ENCODE results near the gene SLMAP. TPM values are rescaled to one million over a fixed set of nuclear protein-coding genes. Genes with fewer than 3 reads are reported as not detected.

Gene SLMAP
- total and polyA plus RNA-seq, 2 of the 4 experiments (the other 2 are of a cell fraction) = 15.5 to 26.5 TPM

DNA sequence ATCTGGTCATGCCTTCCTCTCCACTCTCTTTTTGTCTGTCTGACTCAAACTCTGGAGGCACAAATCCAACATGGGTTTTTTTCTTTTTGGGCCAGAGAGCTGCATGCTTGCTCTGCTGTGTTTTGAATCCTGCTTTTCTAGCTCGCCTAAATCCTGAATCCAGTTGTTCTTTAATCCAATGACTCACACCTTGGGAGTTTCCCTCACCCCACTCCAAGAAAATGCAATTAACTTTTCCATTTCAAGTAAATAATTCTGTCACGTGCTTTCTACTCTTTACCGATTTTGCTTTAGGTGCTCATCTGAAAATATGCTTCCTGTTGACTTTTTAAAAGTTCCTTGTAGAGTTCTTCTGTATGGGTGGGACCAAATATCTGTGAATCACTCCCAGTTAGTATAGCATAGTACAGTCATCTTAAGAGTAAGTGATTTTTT, 47.6 kb downstream of the SLMAP start:
- CTCF ChIA-PET = no interaction called here
- peak; percentile 94 for ATAC-seq (ENCODE audit: low read depth)
- WGBS, 2 experiments (ENCODE audit: extremely low coverage in 2 of 2, insufficient read length in 1 of 2) = 0% methylated on average over 1 of the region's 3 CpGs; no CpG with 5 or more reads in 1 of the 2 experiments

More for the DNA sequence above, 47.6 kb downstream of the SLMAP start:
- no peak overlapping the region for H4K5ac ChIP-seq (ENCODE audit: low read depth, low read length)
- intact Hi-C loops (cut with micrococcal nuclease) = loop anchor here (5.0 kb wide), 1 partner anchor 46 kb away; the partner anchor contains the start of gene SLMAP
- in situ Hi-C loops (cut with MboI; ENCODE audit: low sequenced_read_pairs) = no loop called here
- H2AK9ac ChIP-seq (replicated peaks; ENCODE audit: low read depth, low read length, poor library complexity) = no peak overlapping the region
- H3K9me1 ChIP-seq (ENCODE audit: insufficient read depth, low read length) = peaks cover 11% of the 10 kb centered on the region
- no peak overlapping the region for H3K23ac ChIP-seq (ENCODE audit: low read depth, low read length)
- H3K4me3 ChIP-seq (ENCODE audit: insufficient read depth, low read depth, low read length) = no peak overlapping the region
- H3K4me2 ChIP-seq (ENCODE audit: low read depth, low read length) = peak overlapping the region; percentile 83
- H2BK120ac ChIP-seq (ENCODE audit: low read depth, low read length) = no peak overlapping the region
- no peak overlapping the region for H2AFZ ChIP-seq (replicated peaks; ENCODE audit: low read length, poor library complexity)
- no peaks in the 10 kb centered on the region for H3K9me3 ChIP-seq (ENCODE audit: control insufficient read depth, insufficient read depth, low read length)
- H4K20me1 ChIP-seq (ENCODE audit: insufficient read depth, low read length) = peaks cover 29% of the 10 kb centered on the region; the same call in 1 of the 2 replicates
- no peak overlapping the region for H3K4ac ChIP-seq (ENCODE audit: low read depth, low read length)
- H2AK5ac ChIP-seq (ENCODE audit: low read depth, low read length) = no peak overlapping the region
- no peak overlapping the region for H2BK15ac ChIP-seq (ENCODE audit: low read depth, low read length)
- no peak overlapping the region for H3K27ac ChIP-seq (ENCODE audit: insufficient read depth, low read length)
- no peak overlapping the region for H3K14ac ChIP-seq (replicated peaks; ENCODE audit: low read depth, low read length)
- no peak overlapping the region for H4K8ac ChIP-seq (ENCODE audit: low read depth in 2 of 2, low read length in 2 of 2)
- no peak for TF ChIP-seq POLR2A (IDR thresholded peaks at IDR 0.05; ENCODE audit: low read depth, low read length)
- TF ChIP-seq, protein P1, sequence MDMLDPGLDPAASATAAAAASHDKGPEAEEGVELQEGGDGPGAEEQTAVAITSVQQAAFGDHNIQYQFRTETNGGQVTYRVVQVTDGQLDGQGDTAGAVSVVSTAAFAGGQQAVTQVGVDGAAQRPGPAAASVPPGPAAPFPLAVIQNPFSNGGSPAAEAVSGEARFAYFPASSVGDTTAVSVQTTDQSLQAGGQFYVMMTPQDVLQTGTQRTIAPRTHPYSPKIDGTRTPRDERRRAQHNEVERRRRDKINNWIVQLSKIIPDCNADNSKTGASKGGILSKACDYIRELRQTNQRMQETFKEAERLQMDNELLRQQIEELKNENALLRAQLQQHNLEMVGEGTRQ (IDR thresholded peaks at IDR 0.05; ENCODE audit: low read depth, low read length) = peak; percentile 73
- TF ChIP-seq FOS (IDR thresholded peaks at IDR 0.05; ENCODE audit: low read depth, low read length) = peak; percentile 86
- no peak for TF ChIP-seq RCOR1 (IDR thresholded peaks at IDR 0.05; ENCODE audit: insufficient replicate concordance, low read length)
- TF ChIP-seq MAZ (IDR thresholded peaks at IDR 0.05; ENCODE audit: borderline replicate concordance, low read depth, low read length) = no peak
- peak; percentile 80 for TF ChIP-seq BHLHE40 (IDR thresholded peaks at IDR 0.05; ENCODE audit: low read depth, low read length)
- TF ChIP-seq MXI1 (IDR thresholded peaks at IDR 0.05; ENCODE audit: borderline replicate concordance, low read depth, low read length) = no peak
- TF ChIP-seq, protein P2, sequence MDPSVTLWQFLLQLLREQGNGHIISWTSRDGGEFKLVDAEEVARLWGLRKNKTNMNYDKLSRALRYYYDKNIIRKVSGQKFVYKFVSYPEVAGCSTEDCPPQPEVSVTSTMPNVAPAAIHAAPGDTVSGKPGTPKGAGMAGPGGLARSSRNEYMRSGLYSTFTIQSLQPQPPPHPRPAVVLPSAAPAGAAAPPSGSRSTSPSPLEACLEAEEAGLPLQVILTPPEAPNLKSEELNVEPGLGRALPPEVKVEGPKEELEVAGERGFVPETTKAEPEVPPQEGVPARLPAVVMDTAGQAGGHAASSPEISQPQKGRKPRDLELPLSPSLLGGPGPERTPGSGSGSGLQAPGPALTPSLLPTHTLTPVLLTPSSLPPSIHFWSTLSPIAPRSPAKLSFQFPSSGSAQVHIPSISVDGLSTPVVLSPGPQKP (IDR thresholded peaks at IDR 0.05; ENCODE audit: borderline replicate concordance, low read depth, low read length) = no peak
- H2BK20ac ChIP-seq (ENCODE audit: low read depth, low read length) = no peak overlapping the region
- H3K36me3 ChIP-seq (ENCODE audit: control insufficient read depth, insufficient read depth, low read length) = no peaks in the 10 kb centered on the region
- H2BK5ac ChIP-seq (ENCODE audit: low read depth, low read length, poor library complexity, severe bottlenecking) = peak overlapping the region; percentile 42
- H3K18ac ChIP-seq (ENCODE audit: low read depth, low read length) = no peak overlapping the region
- dilution Hi-C loops (cut with HindIII; ENCODE audit: low sequenced_read_pairs, unreplicated experiment) = no loop called here
- DNase-seq = peak; percentile 97
- H3K56ac ChIP-seq (ENCODE audit: extremely low read depth, insufficient read depth, low read length) = no peak overlapping the region
- POLR2A ChIA-PET (ENCODE audit: unreplicated experiment) = no interaction called here
- no peak overlapping the region for H4K91ac ChIP-seq (ENCODE audit: insufficient read depth, low read depth, low read length)
- no peaks in the 10 kb centered on the region for H3K27me3 ChIP-seq (ENCODE audit: control insufficient read depth, insufficient read depth, low read length)
- H3K9ac ChIP-seq (ENCODE audit: low read depth, low read length) = no peak overlapping the region
- no TSS peak for BruUV-seq (replicated peaks)
- H3K79me1 ChIP-seq (ENCODE audit: low read depth in 1 of 2, low read length in 2 of 2) = peaks cover 14 to 56% of the 10 kb centered on the region in 2 experiments
- no peaks in the 10 kb centered on the region; the same call in 1 of the 2 replicates for H3K4me1 ChIP-seq (ENCODE audit: control insufficient read depth, insufficient read depth, low read length)
